ENCODE measurements around the gene C1RL. TPM values are rescaled to one million over a fixed set of nuclear protein-coding genes. Genes with fewer than 3 reads are reported as not detected.

Gene C1RL
- total RNA-seq, 4 donors from 2014 or later, result 38.1 to 42.3 (median 40.4) TPM

DNA sequence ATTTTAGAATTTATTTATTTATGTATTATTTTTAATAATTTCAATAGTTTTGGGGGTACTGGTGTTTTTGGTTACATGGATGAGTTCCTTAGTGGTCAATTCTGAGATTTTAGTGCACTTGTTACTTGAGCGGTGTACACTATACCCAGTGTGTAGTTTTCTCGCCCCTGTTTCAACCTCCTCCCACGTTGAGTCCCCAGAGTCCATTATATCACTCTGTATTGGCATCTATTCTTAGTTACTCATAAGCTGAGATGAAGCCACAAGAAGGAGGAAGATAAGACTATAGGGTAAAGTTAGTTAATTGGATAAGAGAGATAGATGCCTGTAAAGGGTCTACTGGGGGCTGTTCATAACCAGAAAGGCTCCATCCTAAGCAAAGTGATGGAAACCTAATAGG lies 44.5 kb downstream of the C1RL start:
- H3K4me3 ChIP-seq (ENCODE audit: low read depth, poor library complexity, severe bottlenecking), result no peak overlapping the region
- no peak for DNase-seq (ENCODE audit: low spot score in 2 of 2)
- intact Hi-C loops (cut with DNase I; ENCODE audit: low total_unique reads), result no loop called here
- TF ChIP-seq, protein P1, sequence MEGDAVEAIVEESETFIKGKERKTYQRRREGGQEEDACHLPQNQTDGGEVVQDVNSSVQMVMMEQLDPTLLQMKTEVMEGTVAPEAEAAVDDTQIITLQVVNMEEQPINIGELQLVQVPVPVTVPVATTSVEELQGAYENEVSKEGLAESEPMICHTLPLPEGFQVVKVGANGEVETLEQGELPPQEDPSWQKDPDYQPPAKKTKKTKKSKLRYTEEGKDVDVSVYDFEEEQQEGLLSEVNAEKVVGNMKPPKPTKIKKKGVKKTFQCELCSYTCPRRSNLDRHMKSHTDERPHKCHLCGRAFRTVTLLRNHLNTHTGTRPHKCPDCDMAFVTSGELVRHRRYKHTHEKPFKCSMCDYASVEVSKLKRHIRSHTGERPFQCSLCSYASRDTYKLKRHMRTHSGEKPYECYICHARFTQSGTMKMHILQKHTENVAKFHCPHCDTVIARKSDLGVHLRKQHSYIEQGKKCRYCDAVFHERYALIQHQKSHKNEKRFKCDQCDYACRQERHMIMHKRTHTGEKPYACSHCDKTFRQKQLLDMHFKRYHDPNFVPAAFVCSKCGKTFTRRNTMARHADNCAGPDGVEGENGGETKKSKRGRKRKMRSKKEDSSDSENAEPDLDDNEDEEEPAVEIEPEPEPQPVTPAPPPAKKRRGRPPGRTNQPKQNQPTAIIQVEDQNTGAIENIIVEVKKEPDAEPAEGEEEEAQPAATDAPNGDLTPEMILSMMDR (IDR thresholded peaks at IDR 0.05), result no peak
- no peak for TF ChIP-seq POLR2A (IDR thresholded peaks at IDR 0.05)
- 58 to 63% methylated on average over 3 of the region's 3 CpGs for WGBS, 2 donors

DNA sequence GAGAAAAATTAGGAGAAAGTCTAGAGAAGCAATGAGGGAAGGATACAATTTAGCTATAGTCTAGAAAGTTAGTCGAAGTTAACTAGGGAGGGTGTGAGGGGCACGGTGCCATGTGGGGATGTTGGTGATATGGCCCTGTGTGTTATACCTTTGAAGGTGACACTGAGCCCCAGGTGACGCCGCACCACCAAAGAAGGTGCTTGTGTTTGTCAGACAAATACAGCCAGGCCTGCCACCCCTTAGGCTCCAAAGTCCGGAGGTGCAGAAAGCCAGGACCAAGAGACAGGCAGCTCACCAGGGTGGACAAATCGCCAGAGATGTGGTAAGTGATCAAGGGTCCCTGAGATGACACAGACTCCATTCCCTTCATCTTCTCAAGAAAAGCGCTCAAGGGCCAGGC lies 47.4 kb downstream of the C1RL start:
- intact Hi-C loops (cut with DNase I; ENCODE audit: low total_unique reads), result no loop called here
- no peak overlapping the region for H3K4me3 ChIP-seq (ENCODE audit: low read depth, poor library complexity, severe bottlenecking)
- TF ChIP-seq POLR2A (IDR thresholded peaks at IDR 0.05), result no peak
- TF ChIP-seq, protein P1 (IDR thresholded peaks at IDR 0.05), result no peak
- DNase-seq (ENCODE audit: low spot score in 2 of 2), result peak in 1 of 2 donors; percentile 82
- 92 to 94% methylated on average over 7 of the region's 7 CpGs for WGBS, 2 donors

DNA sequence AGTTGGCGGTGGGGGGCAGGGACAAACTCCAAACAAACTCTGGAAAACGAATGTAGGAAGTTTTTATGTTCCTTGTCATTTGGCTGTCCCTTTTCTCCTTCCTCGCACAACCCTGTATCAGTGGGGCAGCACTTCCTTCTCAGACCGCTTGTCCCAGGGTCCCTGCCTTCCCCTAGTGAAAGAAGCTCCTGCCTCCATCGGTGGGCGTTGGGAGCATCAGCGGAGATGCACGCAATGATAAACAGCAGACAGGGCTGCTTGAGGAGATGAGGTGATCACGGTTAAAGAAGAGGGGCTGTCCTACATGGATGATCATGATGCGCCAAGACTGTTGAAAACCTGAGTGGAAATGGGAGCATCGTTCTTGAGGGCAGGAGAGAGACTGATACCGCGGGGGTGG lies 47.9 kb downstream of the C1RL start:
- DNase-seq (ENCODE audit: low spot score in 2 of 2), result peak in 1 of 2 donors; percentile 82
- TF ChIP-seq, protein P1 (IDR thresholded peaks at IDR 0.05), result no peak
- no peak for TF ChIP-seq POLR2A (IDR thresholded peaks at IDR 0.05)
- no peak overlapping the region for H3K4me3 ChIP-seq (ENCODE audit: low read depth, poor library complexity, severe bottlenecking)
- 56 to 70% methylated on average over 13 of the region's 13 CpGs for WGBS, 2 donors
- intact Hi-C loops (cut with DNase I; ENCODE audit: low total_unique reads), result no loop called here

DNA sequence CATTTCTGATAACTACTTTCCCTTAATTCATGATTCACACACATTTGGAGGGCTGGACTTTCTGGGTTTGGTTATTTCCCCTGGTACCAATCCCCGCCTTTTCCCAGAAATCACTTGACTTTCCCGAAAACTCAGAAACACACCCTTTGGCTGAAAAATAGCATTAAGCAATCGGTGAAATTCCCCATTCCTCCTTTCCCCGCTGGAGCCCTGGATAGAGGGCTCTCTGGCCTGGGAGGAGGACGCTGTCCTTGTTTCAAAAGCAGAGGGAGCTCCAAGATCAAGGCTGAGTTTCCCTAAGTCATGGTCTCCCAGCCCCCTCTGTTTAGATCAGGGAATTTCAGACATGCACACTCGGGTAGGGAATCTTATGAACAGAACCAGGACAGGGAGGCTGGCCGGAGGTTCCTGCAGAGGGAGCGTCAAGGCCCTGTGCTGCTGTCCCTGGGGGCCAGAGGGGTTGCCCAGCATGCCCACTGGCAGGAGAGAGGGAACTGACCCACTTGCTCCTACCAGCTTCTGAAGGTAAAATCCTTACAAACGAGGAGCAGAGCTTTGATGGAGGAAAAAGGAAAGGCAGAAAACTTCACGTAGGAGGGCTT lies 48.6 kb downstream of the C1RL start, which contains the start of gene C1S:
C1S (plus strand) TSS at position 366 of the 602 bp plus-strand sequence. CDS start 1,195 bp downstream, outside the sequence.
- DNase-seq (ENCODE audit: low spot score in 2 of 2), result peak; percentile 84 to 91
- intact Hi-C loops (cut with DNase I; ENCODE audit: low total_unique reads), result no loop called here
- TF ChIP-seq, protein P1 (IDR thresholded peaks at IDR 0.05), result peak in 1 of 3 donors; percentile 85
- no peak for TF ChIP-seq POLR2A (IDR thresholded peaks at IDR 0.05)
- WGBS, 2 donors, result 15 to 24% methylated on average over 10 of the region's 10 CpGs
- no peak within 1 kb of the TSS for H3K4me3 ChIP-seq (ENCODE audit: low read depth, poor library complexity, severe bottlenecking)

DNA sequence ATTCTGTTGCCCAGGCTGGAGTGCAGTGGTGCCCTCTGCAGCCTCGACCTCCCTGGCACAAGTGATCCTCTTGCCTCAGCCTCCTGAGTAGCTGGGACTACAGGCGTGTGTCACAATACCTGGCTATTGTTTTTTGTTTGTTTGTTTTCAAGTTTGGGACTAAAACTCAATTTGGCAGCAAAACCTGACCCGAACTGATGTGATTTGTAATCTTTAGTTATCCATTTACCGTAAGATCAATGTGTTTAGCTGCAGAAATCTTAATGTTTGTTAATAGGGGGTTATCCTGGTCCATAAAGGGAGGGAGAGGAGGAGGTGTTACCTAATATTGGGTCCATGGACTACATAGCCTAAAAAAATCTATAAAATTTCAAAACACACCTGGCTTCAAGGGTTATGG lies 49.2 kb downstream of the C1RL start:
- WGBS, 2 donors, result 87 to 98% methylated on average over 4 of the region's 4 CpGs
- DNase-seq (ENCODE audit: low spot score in 2 of 2), result no peak
- TF ChIP-seq, protein P1 (IDR thresholded peaks at IDR 0.05), result no peak
- TF ChIP-seq POLR2A (IDR thresholded peaks at IDR 0.05), result no peak
- H3K4me3 ChIP-seq (ENCODE audit: low read depth, poor library complexity, severe bottlenecking), result no peak overlapping the region
- intact Hi-C loops (cut with DNase I; ENCODE audit: low total_unique reads), result loop anchor here (10.0 kb wide), 1 partner anchor 55 kb away; no protein-coding TSS in a partner anchor
